D721Med (cell line): ENCODE data around the gene SLC25A26.

Experiments used
- DNase-seq: peaks from one replicate; pipeline ENCODE4 v3.0.0; 2011; ENCODE audit warnings: low spot score; ENCODE audit not compliant: insufficient read length
- FAIRE-seq: peaks from 2 replicates; lab custom pipeline; 2011; peaks lifted over from hg19 to GRCh38; lab: Jason Lieb, UNC
- TF ChIP-seq, protein P1 (sequence below): IDR thresholded peaks from 2 replicates; pipeline ENCODE4 v1.5.1; 2012; ENCODE audit warnings: mild to moderate bottlenecking, control low read depth; ENCODE audit not compliant: insufficient read depth; ENCODE audit errors: missing control alignments

SLC25A26 gene

DNA sequence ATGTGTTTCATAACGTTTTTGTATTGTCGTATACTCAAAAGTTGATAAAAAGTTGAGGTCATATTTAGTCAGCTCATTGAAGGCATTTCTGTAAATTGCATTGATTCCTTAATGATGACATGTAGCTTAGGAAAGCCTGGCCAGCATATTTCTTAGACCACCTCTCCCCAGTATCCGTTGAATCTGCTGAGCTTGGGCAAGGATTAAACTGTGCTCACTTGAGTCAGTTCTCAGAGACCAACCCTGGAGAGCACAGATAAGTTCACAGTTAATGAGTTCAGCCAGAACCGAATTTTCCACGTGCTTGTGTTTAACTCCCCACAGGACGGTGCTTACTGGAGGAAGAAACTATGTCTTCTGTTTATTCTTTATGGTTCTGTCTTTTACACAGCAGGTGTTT lies 132.7 kb downstream of the SLC25A26 start:
- DNase-seq (no peak), FAIRE-seq (peak; percentile 44)
- TF ChIP-seq, protein P1, sequence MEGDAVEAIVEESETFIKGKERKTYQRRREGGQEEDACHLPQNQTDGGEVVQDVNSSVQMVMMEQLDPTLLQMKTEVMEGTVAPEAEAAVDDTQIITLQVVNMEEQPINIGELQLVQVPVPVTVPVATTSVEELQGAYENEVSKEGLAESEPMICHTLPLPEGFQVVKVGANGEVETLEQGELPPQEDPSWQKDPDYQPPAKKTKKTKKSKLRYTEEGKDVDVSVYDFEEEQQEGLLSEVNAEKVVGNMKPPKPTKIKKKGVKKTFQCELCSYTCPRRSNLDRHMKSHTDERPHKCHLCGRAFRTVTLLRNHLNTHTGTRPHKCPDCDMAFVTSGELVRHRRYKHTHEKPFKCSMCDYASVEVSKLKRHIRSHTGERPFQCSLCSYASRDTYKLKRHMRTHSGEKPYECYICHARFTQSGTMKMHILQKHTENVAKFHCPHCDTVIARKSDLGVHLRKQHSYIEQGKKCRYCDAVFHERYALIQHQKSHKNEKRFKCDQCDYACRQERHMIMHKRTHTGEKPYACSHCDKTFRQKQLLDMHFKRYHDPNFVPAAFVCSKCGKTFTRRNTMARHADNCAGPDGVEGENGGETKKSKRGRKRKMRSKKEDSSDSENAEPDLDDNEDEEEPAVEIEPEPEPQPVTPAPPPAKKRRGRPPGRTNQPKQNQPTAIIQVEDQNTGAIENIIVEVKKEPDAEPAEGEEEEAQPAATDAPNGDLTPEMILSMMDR: no peak

DNA sequence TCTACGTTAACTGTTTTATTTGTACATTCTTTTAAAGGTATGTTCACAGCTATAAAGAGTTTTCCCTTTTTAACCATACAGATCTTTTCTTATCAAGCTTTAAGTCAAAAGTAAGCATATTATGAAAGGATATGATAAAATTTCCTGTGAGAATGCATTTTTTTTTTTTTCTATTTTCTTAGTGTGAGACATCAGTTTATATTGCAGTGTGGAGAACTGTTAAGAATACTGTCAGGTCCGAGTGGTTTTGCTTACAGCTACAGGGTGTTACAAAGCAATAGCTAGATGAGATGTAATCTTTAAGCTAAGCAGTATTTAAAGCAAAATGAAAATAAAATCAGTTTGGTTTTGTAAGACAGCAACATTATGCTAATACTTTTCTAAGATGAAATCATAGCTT lies 133.2 kb downstream of the SLC25A26 start:
- TF ChIP-seq, protein P1: no peak
- FAIRE-seq: no peak
- DNase-seq: no peak

DNA sequence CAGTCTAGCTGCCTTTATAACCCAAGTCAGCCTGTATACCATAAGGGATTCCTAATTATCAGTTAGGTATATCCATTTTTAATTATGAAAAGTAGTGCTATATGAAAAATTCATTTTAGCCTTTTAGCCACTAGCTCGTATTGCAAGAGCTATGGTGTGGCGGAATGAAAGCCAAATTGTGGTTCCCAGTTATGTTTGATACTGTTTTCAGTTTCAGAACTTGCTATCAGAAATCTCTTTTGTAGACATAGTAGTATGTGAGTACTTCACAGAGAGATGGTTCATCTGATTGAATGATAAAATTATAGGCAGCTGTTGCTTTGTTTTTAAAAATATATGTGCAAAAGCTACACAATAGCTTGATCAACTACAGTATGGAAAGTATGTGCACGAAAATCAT lies 134.6 kb downstream of the SLC25A26 start:
- TF ChIP-seq, protein P1: no peak
- no peak for FAIRE-seq
- DNase-seq: no peak

DNA sequence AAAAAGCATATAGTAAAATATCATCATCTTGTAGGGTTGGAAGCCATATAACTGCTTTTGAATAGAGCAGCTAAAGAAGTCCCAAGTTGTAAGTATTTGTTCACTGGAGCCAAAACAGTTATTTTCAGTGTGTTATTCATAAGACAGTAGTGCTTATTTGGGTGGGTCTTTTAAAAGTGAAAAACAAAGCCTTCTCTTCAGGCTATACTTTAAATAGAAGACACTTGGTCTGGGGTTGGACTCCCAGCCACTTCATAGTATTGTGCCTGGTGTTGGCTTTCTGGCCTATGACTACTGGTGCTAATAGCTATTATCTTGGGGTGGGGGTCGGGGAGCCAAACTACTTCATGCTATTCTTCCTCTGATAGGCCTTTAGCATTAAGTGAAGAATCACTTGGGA lies 135.2 kb downstream of the SLC25A26 start:
- FAIRE-seq (no peak), DNase-seq (no peak)

DNA sequence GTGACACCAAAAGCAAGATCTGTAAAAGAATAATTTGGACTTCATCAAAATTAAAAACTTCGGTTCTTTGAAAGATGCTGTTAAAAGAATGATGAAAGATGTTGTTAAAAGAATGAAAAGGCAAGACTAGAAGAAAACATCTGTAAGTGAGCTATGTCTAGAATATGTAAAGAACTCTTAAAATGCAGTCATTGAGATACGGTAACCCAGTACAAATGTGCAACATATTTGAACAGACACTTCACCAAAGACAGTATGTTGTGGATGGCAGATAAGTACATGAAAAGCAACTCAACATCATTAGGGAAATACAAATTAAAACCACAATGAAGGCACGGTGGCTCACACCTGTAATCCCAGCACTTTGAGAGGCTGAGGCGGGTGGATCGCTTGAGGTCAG lies 140.6 kb downstream of the SLC25A26 start:
- FAIRE-seq: no peak

More for the DNA sequence above, 135.2 kb downstream of the SLC25A26 start:
- TF ChIP-seq, protein P1: no peak

DNA sequence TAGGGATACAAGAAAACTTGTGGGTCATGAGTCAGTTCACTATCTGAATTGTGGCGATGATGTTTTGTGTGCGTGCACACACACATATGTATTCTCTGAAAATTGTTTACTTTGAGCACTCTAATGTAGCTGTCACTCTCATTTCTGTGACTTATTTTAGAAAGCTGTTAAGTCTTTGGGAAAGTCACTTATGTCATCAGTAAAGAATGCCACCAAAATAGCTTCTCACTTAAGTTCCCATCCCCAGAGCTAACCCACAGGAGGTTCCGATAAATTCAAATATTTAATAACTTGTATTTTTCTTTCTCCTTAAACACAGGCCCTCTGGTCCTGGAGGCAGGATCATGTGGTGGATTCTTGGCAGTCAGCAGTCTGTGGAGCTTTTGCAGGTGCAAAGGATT lies 141.7 kb downstream of the SLC25A26 start:
- FAIRE-seq (no peak), DNase-seq (no peak)
- TF ChIP-seq, protein P1: no peak

More for the DNA sequence above, 140.6 kb downstream of the SLC25A26 start:
- no peak for DNase-seq
- TF ChIP-seq, protein P1: no peak

DNA sequence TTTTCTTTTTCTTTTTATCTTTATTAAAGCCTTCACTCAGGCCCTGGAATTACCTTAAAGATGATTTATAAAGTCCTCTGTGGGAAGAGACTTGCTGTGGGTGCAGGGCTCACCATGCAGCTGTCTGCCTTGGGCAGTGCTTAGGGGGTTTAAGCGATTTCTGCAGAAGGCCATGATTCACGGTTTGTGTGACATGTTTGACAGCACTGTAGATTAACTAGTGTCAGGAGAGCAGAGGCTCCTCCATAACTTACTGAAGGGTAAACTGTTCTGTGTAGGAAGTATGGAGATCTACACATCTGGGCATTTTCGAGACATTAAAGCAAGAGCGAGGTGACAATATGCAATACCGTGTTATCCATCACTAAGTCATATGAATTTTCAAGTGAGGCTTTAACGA lies 142.3 kb downstream of the SLC25A26 start:
- no peak for FAIRE-seq
- TF ChIP-seq, protein P1: no peak
- no peak for DNase-seq
